Measurements from ENCODE around the gene CCS. TPM values are rescaled to one million over a fixed set of nuclear protein-coding genes. Genes with fewer than 3 reads are reported as not detected.

The CCS gene
- total RNA-seq, 2 donors from 2014 or later, result 31.2 to 41.4 TPM

- DNase-seq, result no peak
- H3K27ac ChIP-seq, result no peak overlapping the region
- no peak overlapping the region for H3K9ac ChIP-seq (ENCODE audit: low read depth in 2 of 2, low read length in 2 of 2)
- no peaks in the 10 kb centered on the region for H3K4me1 ChIP-seq
- TF ChIP-seq CTCF (IDR thresholded peaks at IDR 0.05), result no peak
- no peak overlapping the region for H3K4me3 ChIP-seq
- no peaks in the 10 kb centered on the region for H3K27me3 ChIP-seq
- intact Hi-C loops (cut with DNase I), result no loop called here
- no peaks in the 10 kb centered on the region for H3K9me3 ChIP-seq
- no peaks in the 10 kb centered on the region for H3K36me3 ChIP-seq
Measured at GRCh38 chr11:66562275-66562674, 30.7 kb upstream of the CCS start.

GRCh38 chr11:66562907-66563583, 29.9 kb upstream of the CCS start:
- Histone ChIP-seq H3K9me3 (no peaks in the 10 kb centered on the region), H3K4me3 (no peak overlapping the region), H3K36me3 (no peaks in the 10 kb centered on the region), H3K9ac (ENCODE audit: low read depth in 2 of 2, low read length in 2 of 2) (no peak overlapping the region), H3K27ac (no peak overlapping the region), H3K4me1 (no peaks in the 10 kb centered on the region), H3K27me3 (peaks cover 3% of the 10 kb centered on the region)
- TF ChIP-seq CTCF (IDR thresholded peaks at IDR 0.05), result no peak
- DNase-seq, result no peak
- intact Hi-C loops (cut with DNase I), result no loop called here

- DNase-seq, result no peak
- no peak overlapping the region for H3K27ac ChIP-seq
Measured at GRCh38 chr11:66563832-66564231, 29.2 kb upstream of the CCS start.

GRCh38 chr11:66564538-66564937, 28.4 kb upstream of the CCS start:
- no peak for DNase-seq
- intact Hi-C loops (cut with DNase I), result no loop called here
- no peak for TF ChIP-seq CTCF (IDR thresholded peaks at IDR 0.05)
- no peak overlapping the region for H3K4me3 ChIP-seq
- no peak overlapping the region for H3K27ac ChIP-seq
- no peaks in the 10 kb centered on the region for H3K9me3 ChIP-seq
- no peaks in the 10 kb centered on the region for H3K4me1 ChIP-seq
- H3K36me3 ChIP-seq, result no peaks in the 10 kb centered on the region
- H3K27me3 ChIP-seq, result peaks cover 4% of the 10 kb centered on the region
- no peak overlapping the region for H3K9ac ChIP-seq (ENCODE audit: low read depth in 2 of 2, low read length in 2 of 2)

More at GRCh38 chr11:66563832-66564231, 29.2 kb upstream of the CCS start:
- no peaks in the 10 kb centered on the region for H3K9me3 ChIP-seq
- H3K4me1 ChIP-seq, result no peaks in the 10 kb centered on the region
- peaks cover 4% of the 10 kb centered on the region for H3K27me3 ChIP-seq
- no peak overlapping the region for H3K4me3 ChIP-seq
- H3K36me3 ChIP-seq, result no peaks in the 10 kb centered on the region
- no peak for TF ChIP-seq CTCF (IDR thresholded peaks at IDR 0.05)
- no peak overlapping the region for H3K9ac ChIP-seq (ENCODE audit: low read depth in 2 of 2, low read length in 2 of 2)
- intact Hi-C loops (cut with DNase I), result no loop called here

- no peak for DNase-seq
- no peak for TF ChIP-seq CTCF (IDR thresholded peaks at IDR 0.05)
- Histone ChIP-seq H3K9me3 (no peaks in the 10 kb centered on the region), H3K36me3 (no peaks in the 10 kb centered on the region), H3K4me1 (no peaks in the 10 kb centered on the region), H3K27ac (no peak overlapping the region), H3K9ac (ENCODE audit: low read depth in 2 of 2, low read length in 2 of 2) (no peak overlapping the region), H3K27me3 (peaks cover 4% of the 10 kb centered on the region), H3K4me3 (no peak overlapping the region)
- intact Hi-C loops (cut with DNase I), result no loop called here
Measured at GRCh38 chr11:66564984-66565383, 28.0 kb upstream of the CCS start.
